Measurements from ENCODE around the gene PLA2G5.

PLA2G5 gene, protein sequence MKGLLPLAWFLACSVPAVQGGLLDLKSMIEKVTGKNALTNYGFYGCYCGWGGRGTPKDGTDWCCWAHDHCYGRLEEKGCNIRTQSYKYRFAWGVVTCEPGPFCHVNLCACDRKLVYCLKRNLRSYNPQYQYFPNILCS

DNA sequence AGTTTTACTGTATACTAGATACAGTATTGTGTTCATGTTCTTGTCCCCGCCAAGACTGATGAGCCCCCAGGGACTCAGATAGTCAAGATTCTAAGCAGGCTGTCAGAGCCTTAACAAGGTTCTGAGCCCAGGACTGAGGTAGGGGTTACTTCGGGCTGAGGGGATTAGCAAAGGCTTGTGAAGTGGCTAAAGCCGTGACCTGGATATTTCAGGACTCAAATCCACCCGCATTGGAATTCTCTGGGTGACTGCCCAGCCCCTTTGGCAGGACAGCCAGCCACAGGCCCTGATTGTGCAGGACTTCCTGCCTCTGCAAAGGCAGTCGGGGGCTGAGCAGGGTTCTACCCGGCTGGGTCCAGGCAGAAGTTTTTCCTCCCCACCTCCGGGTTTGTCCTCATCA, at the start of gene PLA2G5:
PLA2G5 (plus strand) TSS at position 321 of the 400 bp plus-strand sequence. CDS start 14,637 bp downstream, outside the sequence.
- Histone ChIP-seq H3K4me1 (ENCODE audit: low read length) (no peaks in the 10 kb centered on the region), H3K4me3 (ENCODE audit: low read length) (no peak within 1 kb of the TSS), H3K36me3 (replicated peaks; ENCODE audit: insufficient read depth, low read length) (no peaks in the 10 kb centered on the region), H4K20me1 (ENCODE audit: insufficient read depth, low read length) (no peaks in the 10 kb centered on the region), H3K9ac (ENCODE audit: low read length) (no peak within 1 kb of the TSS), H3K27ac (ENCODE audit: low read length) (no peak within 1 kb of the TSS), H3K4me2 (ENCODE audit: low read depth, low read length) (no peak within 1 kb of the TSS), H3K79me2 (ENCODE audit: low read length) (no peaks in the 10 kb centered on the region), H3F3A (ENCODE audit: insufficient read depth, low read length) (no peaks in the 10 kb centered on the region), H3K9me2 (replicated peaks; ENCODE audit: insufficient read depth, low read length) (no peaks in the 10 kb centered on the region), H3K9me3 (replicated peaks; ENCODE audit: insufficient read depth, low read length) (no peaks in the 10 kb centered on the region), H3K27me3 (replicated peaks; ENCODE audit: insufficient read depth, low read length) (peaks cover 30% of the 10 kb centered on the region), H2AFZ (ENCODE audit: low read length) (no peak within 1 kb of the TSS)
- DNase-seq: no peak
- TF ChIP-seq EZH2 (optimal IDR thresholded peaks at IDR 0.05; ENCODE audit: low read depth, low read length): no peak
- TF ChIP-seq, protein P1, sequence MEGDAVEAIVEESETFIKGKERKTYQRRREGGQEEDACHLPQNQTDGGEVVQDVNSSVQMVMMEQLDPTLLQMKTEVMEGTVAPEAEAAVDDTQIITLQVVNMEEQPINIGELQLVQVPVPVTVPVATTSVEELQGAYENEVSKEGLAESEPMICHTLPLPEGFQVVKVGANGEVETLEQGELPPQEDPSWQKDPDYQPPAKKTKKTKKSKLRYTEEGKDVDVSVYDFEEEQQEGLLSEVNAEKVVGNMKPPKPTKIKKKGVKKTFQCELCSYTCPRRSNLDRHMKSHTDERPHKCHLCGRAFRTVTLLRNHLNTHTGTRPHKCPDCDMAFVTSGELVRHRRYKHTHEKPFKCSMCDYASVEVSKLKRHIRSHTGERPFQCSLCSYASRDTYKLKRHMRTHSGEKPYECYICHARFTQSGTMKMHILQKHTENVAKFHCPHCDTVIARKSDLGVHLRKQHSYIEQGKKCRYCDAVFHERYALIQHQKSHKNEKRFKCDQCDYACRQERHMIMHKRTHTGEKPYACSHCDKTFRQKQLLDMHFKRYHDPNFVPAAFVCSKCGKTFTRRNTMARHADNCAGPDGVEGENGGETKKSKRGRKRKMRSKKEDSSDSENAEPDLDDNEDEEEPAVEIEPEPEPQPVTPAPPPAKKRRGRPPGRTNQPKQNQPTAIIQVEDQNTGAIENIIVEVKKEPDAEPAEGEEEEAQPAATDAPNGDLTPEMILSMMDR (IDR thresholded peaks at IDR 0.05; ENCODE audit: low read length): no peak
- no peak for TF ChIP-seq EZH2phosphoT487 (IDR thresholded peaks at IDR 0.05; ENCODE audit: low read length)

DNA sequence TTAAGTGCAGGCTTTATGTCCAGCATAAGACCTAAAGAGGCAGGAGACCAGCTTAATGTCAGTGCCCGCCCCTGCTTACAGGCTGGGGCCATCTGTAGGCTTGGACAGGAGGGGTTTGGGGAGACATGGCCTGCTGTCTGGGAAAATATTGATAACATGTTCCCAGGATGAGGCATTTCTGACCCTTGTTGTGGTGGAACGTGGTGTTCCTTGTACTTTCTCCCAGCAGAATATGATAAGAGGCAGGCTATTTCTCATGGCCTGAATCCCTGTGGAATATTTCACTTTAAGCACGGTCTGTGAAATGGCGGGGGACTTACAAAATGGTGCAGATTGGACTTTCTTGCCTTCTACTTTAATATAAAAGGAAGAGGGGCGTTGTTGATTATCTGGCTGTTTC, 41.9 kb upstream of the PLA2G5 start:
- no peaks in the 10 kb centered on the region for H3F3A ChIP-seq (ENCODE audit: insufficient read depth, low read length)
- no peak overlapping the region for H3K9ac ChIP-seq (ENCODE audit: low read length)
- H3K27me3 ChIP-seq (replicated peaks; ENCODE audit: insufficient read depth, low read length): peaks cover 16% of the 10 kb centered on the region
- H3K4me3 ChIP-seq (ENCODE audit: low read length): no peak overlapping the region
- TF ChIP-seq, protein P1 (IDR thresholded peaks at IDR 0.05; ENCODE audit: low read length): no peak
- TF ChIP-seq EZH2 (optimal IDR thresholded peaks at IDR 0.05; ENCODE audit: low read depth, low read length) (no peak), EZH2phosphoT487 (IDR thresholded peaks at IDR 0.05; ENCODE audit: low read length) (no peak)
- no peaks in the 10 kb centered on the region for H3K36me3 ChIP-seq (replicated peaks; ENCODE audit: insufficient read depth, low read length)
- H3K79me2 ChIP-seq (ENCODE audit: low read length): no peaks in the 10 kb centered on the region
- H3K9me3 ChIP-seq (replicated peaks; ENCODE audit: insufficient read depth, low read length): no peaks in the 10 kb centered on the region
- DNase-seq: no peak
- H3K27ac ChIP-seq (ENCODE audit: low read length): no peak overlapping the region
- no peaks in the 10 kb centered on the region for H4K20me1 ChIP-seq (ENCODE audit: insufficient read depth, low read length)
- no peak overlapping the region for H2AFZ ChIP-seq (ENCODE audit: low read length)
- H3K4me2 ChIP-seq (ENCODE audit: low read depth, low read length): no peak overlapping the region
- H3K4me1 ChIP-seq (ENCODE audit: low read length): no peaks in the 10 kb centered on the region
- no peaks in the 10 kb centered on the region for H3K9me2 ChIP-seq (replicated peaks; ENCODE audit: insufficient read depth, low read length)

DNA sequence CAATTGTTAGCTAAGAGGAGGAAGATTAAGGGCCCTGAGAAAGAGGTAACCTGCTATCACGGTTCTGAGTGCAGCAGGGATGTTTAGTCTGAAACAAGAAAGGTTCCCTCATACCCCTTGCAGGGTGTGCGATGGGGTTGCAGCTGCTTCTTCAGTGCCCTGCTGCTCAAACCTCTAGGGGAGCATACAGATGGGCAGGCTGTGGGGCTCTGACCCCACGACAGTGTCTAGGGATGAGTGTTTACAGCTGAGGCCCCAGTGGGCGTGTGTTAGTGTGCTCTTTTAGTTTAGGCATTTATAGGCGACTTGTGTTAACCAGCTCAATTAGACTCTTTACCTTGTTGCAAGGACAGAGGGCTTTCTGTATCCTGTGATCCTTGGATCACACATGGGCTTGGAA, 41.3 kb upstream of the PLA2G5 start:
- Histone ChIP-seq H3K36me3 (replicated peaks; ENCODE audit: insufficient read depth, low read length) (no peaks in the 10 kb centered on the region), H3K9ac (ENCODE audit: low read length) (no peak overlapping the region), H3K27ac (ENCODE audit: low read length) (no peak overlapping the region), H3K79me2 (ENCODE audit: low read length) (no peaks in the 10 kb centered on the region), H3K27me3 (replicated peaks; ENCODE audit: insufficient read depth, low read length) (peaks cover 16% of the 10 kb centered on the region), H3K9me2 (replicated peaks; ENCODE audit: insufficient read depth, low read length) (no peaks in the 10 kb centered on the region), H2AFZ (ENCODE audit: low read length) (no peak overlapping the region), H3K4me3 (ENCODE audit: low read length) (no peak overlapping the region), H4K20me1 (ENCODE audit: insufficient read depth, low read length) (no peaks in the 10 kb centered on the region), H3K4me2 (ENCODE audit: low read depth, low read length) (no peak overlapping the region), H3K9me3 (replicated peaks; ENCODE audit: insufficient read depth, low read length) (no peaks in the 10 kb centered on the region), H3F3A (ENCODE audit: insufficient read depth, low read length) (no peaks in the 10 kb centered on the region), H3K4me1 (ENCODE audit: low read length) (no peaks in the 10 kb centered on the region)
- no peak for TF ChIP-seq EZH2 (optimal IDR thresholded peaks at IDR 0.05; ENCODE audit: low read depth, low read length)
- TF ChIP-seq EZH2phosphoT487 (IDR thresholded peaks at IDR 0.05; ENCODE audit: low read length): no peak
- TF ChIP-seq, protein P1 (IDR thresholded peaks at IDR 0.05; ENCODE audit: low read length): no peak
- DNase-seq: no peak

Data from MM.1S (cell line).